H9 (cell line): ENCODE results near the gene PTCHD1. TPM values are rescaled to one million over a fixed set of nuclear protein-coding genes. Genes with fewer than 3 reads are reported as not detected.

ENCODE experiments used
- DNase-seq: peaks from one replicate; pipeline ENCODE4 v3.0.0-alpha.2; 2017
- H2AFZ ChIP-seq: one replicate; pipeline ENCODE4 v1.6.1; 2013; ENCODE audit warnings: mild to moderate bottlenecking, low read length, control low read depth, moderate library complexity
- H2AK5ac ChIP-seq: 2 replicates; pipeline ENCODE4 v1.6.1; 2013; ENCODE audit warnings: low read length, control low read depth, mixed read lengths; ENCODE audit not compliant: insufficient read length
- H2BK120ac ChIP-seq: one replicate; pipeline ENCODE4 v1.6.1; 2013; ENCODE audit warnings: low read depth, mild to moderate bottlenecking, low read length, control low read depth, inconsistent platforms; ENCODE audit not compliant: poor library complexity, severe bottlenecking
- H2BK12ac ChIP-seq: 2 replicates; pipeline ENCODE4 v1.6.1; 2013; ENCODE audit warnings: low read length, control low read depth, mixed read lengths, low read depth; ENCODE audit not compliant: insufficient read length
- H2BK15ac ChIP-seq: 2 replicates; pipeline ENCODE4 v1.6.1; 2013; ENCODE audit warnings: low read depth, low read length, control low read depth
- H2BK20ac ChIP-seq: one replicate; pipeline ENCODE4 v1.6.1; 2013; ENCODE audit warnings: low read depth, mild to moderate bottlenecking, low read length, control low read depth, inconsistent platforms; ENCODE audit not compliant: poor library complexity, severe bottlenecking
- H2BK5ac ChIP-seq: 2 replicates; pipeline ENCODE4 v1.6.1; 2013; ENCODE audit warnings: low read length, control low read depth, mixed read lengths; ENCODE audit not compliant: insufficient read length
- H3K14ac ChIP-seq: 2 replicates; pipeline ENCODE4 v1.6.1; 2013; ENCODE audit warnings: low read length, control low read depth; ENCODE audit not compliant: insufficient read depth
- H3K18ac ChIP-seq: 2 replicates; pipeline ENCODE4 v1.6.1; 2013; ENCODE audit warnings: low read depth, mild to moderate bottlenecking, mixed read lengths, low read length, control low read depth; ENCODE audit not compliant: insufficient read length
- H3K23ac ChIP-seq: 2 replicates; pipeline ENCODE4 v1.6.1; 2013; ENCODE audit warnings: low read length, control low read depth, mixed read lengths, low read depth; ENCODE audit not compliant: insufficient read length
- H3K23me2 ChIP-seq: 2 replicates; pipeline ENCODE4 v1.6.1; 2013; ENCODE audit warnings: low read depth, mild to moderate bottlenecking, mixed read lengths, low read length, control low read depth; ENCODE audit not compliant: insufficient read length, poor library complexity, severe bottlenecking
- H3K27ac ChIP-seq: 2 replicates; pipeline ENCODE4 v1.5.1; 2013; ENCODE audit warnings: low read length, control low read depth, mixed read lengths, low read depth; ENCODE audit not compliant: insufficient read length
- H3K27me3 ChIP-seq: 2 replicates; pipeline ENCODE4 v1.6.1; 2013; ENCODE audit warnings: low read length, control low read depth, inconsistent platforms; ENCODE audit not compliant: insufficient read depth
- H3K4ac ChIP-seq: 2 replicates; pipeline ENCODE4 v1.6.1; 2013; ENCODE audit warnings: low read depth, mild to moderate bottlenecking, control low read depth, inconsistent platforms, low read length, moderate library complexity
- H3K4me1 ChIP-seq: 2 replicates; pipeline ENCODE4 v1.6.1; 2013; ENCODE audit warnings: low read length, control low read depth, inconsistent platforms; ENCODE audit not compliant: insufficient read depth
- H3K4me2 ChIP-seq: 2 replicates; pipeline ENCODE4 v1.6.1; 2013; ENCODE audit warnings: low read length, control low read depth, mixed read lengths; ENCODE audit not compliant: insufficient read length, insufficient read depth
- H3K56ac ChIP-seq: 2 replicates; pipeline ENCODE4 v1.6.1; 2013; ENCODE audit warnings: low read depth, mild to moderate bottlenecking, mixed read lengths, low read length, control low read depth; ENCODE audit not compliant: insufficient read length
- H3K79me1 ChIP-seq: 2 replicates; pipeline ENCODE4 v1.6.1; 2013; ENCODE audit warnings: low read depth, mild to moderate bottlenecking, moderate library complexity, low read length, control low read depth, inconsistent platforms; ENCODE audit not compliant: insufficient read depth, poor library complexity, severe bottlenecking
- H3K79me2 ChIP-seq: 2 replicates; pipeline ENCODE4 v1.6.1; 2013; ENCODE audit warnings: low read length, control low read depth, inconsistent platforms; ENCODE audit not compliant: insufficient read depth
- H3K9ac ChIP-seq: 2 replicates; pipeline ENCODE4 v1.6.1; 2013; ENCODE audit warnings: low read length, control low read depth, mixed read lengths; ENCODE audit not compliant: insufficient read length; ENCODE audit errors: extremely low read depth
- H3K9me3 ChIP-seq: one replicate; pipeline ENCODE4 v1.6.1; 2013; ENCODE audit warnings: low read depth, low read length, inconsistent platforms; ENCODE audit not compliant: control insufficient read depth
- H3T11ph ChIP-seq: one replicate; pipeline ENCODE4 v1.6.1; 2013; ENCODE audit warnings: mild to moderate bottlenecking, low read length, control low read depth, inconsistent platforms
- H4K20me1 ChIP-seq: one replicate; pipeline ENCODE4 v1.6.1; 2013; ENCODE audit not compliant: control insufficient read depth, insufficient read length, insufficient read depth
- H4K5ac ChIP-seq: 2 replicates; pipeline ENCODE4 v1.6.1; 2013; ENCODE audit warnings: low read depth, mild to moderate bottlenecking, mixed read lengths, low read length, control low read depth; ENCODE audit not compliant: insufficient read length
- H4K8ac ChIP-seq: replicated peaks from 2 replicates; pipeline ENCODE4 v1.6.1; 2013; ENCODE audit warnings: low read length, control low read depth, mixed read lengths, low read depth; ENCODE audit not compliant: insufficient read length
- H4K91ac ChIP-seq: 2 replicates; pipeline ENCODE4 v1.6.1; 2013; ENCODE audit warnings: low read depth, mild to moderate bottlenecking, moderate library complexity, mixed read lengths, low read length, control low read depth; ENCODE audit not compliant: insufficient read length
- H3K27ac Mint-ChIP-seq, 3 experiments: 2 replicates in 2 of 3; 3 replicates in 1 of 3; pipeline ENCODE4 v1.8.0; 2020 to 2021; ENCODE audit warnings: mixed read lengths in 3 of 3, mild to moderate bottlenecking in 1 of 3, moderate library complexity in 1 of 3
- H3K27me3 Mint-ChIP-seq: 2 replicates; pipeline ENCODE4 v1.8.0; 2021; ENCODE audit warnings: low read depth, mild to moderate bottlenecking, moderate library complexity, mixed read lengths
- H3K36me3 Mint-ChIP-seq, 3 experiments: 2 replicates in 2 of 3; 3 replicates in 1 of 3; pipeline ENCODE4 v1.8.0; 2020 to 2021; ENCODE audit warnings: low read depth in 3 of 3, mixed read lengths in 3 of 3; ENCODE audit not compliant: insufficient read depth in 1 of 3
- H3K4me1 Mint-ChIP-seq, 2 experiments: 2 replicates each; pipeline ENCODE4 v1.8.0; 2020; ENCODE audit warnings: mixed read lengths in 2 of 2
- H3K4me3 Mint-ChIP-seq, 2 experiments: 2 replicates in 1 of 2; 3 replicates in 1 of 2; pipeline ENCODE4 v1.8.0; 2020 to 2021; ENCODE audit warnings: mild to moderate bottlenecking in 2 of 2, mixed read lengths in 2 of 2, moderate library complexity in 1 of 2
- H3K9me3 Mint-ChIP-seq, 2 experiments: 2 replicates in 1 of 2; 3 replicates in 1 of 2; pipeline ENCODE4 v1.8.0; 2020; ENCODE audit warnings: mild to moderate bottlenecking in 2 of 2, mixed read lengths in 2 of 2, moderate library complexity in 1 of 2
- WGBS: extraction: QIAGEN DNeasy Blood & Tissue Kit; methylation state at CpG from one replicate; pipeline ENCODE4 v1.1.7; 2013; ENCODE audit warnings: missing lambda C conversion rate, low lambda C conversion rate, mixed read lengths; ENCODE audit not compliant: insufficient read length; ENCODE audit errors: extremely low coverage; 5-methylcytosine and 5-hydroxymethylcytosine counted together
- total RNA-seq: library from RNA; stranded (reverse); gene quantifications from 2 replicates; pipeline ENCODE4 v1.2.1, GENCODE V29; 2021
- TF ChIP-seq, protein P1 (sequence below): fragments of 200-600 bp; sonication (generic); conservative IDR thresholded peaks from 3 replicates; pipeline ENCODE4 v1.8.0; 2021; ENCODE audit warnings: antibody characterized with exemption, mild to moderate bottlenecking

The PTCHD1 gene
- total RNA-seq, 1 experiment from 2014 or later = 1.4 TPM

DNA sequence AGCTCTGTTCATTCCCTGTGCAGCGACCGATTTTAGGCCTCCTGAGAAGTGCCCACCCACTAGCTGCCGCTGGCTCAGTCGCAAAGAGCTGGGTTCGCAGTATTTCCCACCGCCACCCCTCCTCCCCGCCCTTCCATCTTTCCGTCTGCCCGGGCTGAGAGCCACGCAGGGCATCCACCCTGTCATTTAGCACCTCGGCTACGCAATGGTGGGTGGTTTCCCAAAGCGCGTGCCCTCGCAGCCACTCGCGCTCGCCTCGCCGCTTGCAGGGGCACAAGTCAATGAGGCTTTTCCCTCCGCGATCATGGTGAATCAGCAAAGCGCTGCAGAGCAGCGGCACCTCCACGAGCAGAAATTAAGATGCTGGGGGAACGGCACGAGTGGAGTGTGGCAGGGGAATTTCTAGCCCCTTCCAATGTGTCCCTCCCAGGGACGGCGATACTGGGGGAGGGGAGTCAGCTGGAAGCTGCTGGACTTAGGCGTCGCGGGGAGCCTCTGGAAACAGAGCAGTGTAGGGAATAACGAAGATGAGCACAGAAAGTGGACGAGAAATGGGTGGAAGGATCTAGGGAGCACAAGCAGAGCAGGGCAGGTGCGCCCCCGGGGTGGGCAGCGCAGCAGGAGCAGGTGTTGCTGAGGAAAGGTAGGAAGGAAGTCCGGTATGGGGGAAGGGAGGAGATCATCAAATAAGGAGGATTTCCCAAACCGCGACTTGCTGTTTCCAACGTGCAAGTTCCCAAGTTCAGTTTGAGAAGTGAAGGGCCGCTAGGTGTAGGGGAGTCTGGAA lies 2.4 kb upstream of the PTCHD1 start:
- H3K14ac ChIP-seq = no peak overlapping the region; the same call in 1 of the 2 replicates
- H2BK15ac ChIP-seq = no peak overlapping the region
- no peaks in the 10 kb centered on the region for H3K9me3 ChIP-seq
- H3K18ac ChIP-seq = no peak overlapping the region
- H2BK20ac ChIP-seq = no peak overlapping the region
- H3K23ac ChIP-seq = no peak overlapping the region
- H3K79me1 ChIP-seq = no peaks in the 10 kb centered on the region
- no peak overlapping the region for H2AK5ac ChIP-seq
- H3K56ac ChIP-seq = no peak overlapping the region
- peaks cover 37% of the 10 kb centered on the region for H3K23me2 ChIP-seq
- peak overlapping the region; percentile 73 to 91 for H3K4me3 Mint-ChIP-seq
- H2BK12ac ChIP-seq = no peak overlapping the region
- no peaks in the 10 kb centered on the region; the same call in 1 of the 2 replicates for H3K4me1 ChIP-seq
- peaks cover 2 to 4% of the 10 kb centered on the region in 2 experiments; a peak in 2 of 5 replicates for H3K9me3 Mint-ChIP-seq
- H2AFZ ChIP-seq = no peak overlapping the region
- H4K20me1 ChIP-seq = no peaks in the 10 kb centered on the region
- H3K9ac ChIP-seq = no peak overlapping the region
- peaks cover 28 to 30% of the 10 kb centered on the region in 2 experiments for H3K4me1 Mint-ChIP-seq
- H2BK5ac ChIP-seq = no peak overlapping the region
- H4K5ac ChIP-seq = no peak overlapping the region
- TF ChIP-seq, protein P1, sequence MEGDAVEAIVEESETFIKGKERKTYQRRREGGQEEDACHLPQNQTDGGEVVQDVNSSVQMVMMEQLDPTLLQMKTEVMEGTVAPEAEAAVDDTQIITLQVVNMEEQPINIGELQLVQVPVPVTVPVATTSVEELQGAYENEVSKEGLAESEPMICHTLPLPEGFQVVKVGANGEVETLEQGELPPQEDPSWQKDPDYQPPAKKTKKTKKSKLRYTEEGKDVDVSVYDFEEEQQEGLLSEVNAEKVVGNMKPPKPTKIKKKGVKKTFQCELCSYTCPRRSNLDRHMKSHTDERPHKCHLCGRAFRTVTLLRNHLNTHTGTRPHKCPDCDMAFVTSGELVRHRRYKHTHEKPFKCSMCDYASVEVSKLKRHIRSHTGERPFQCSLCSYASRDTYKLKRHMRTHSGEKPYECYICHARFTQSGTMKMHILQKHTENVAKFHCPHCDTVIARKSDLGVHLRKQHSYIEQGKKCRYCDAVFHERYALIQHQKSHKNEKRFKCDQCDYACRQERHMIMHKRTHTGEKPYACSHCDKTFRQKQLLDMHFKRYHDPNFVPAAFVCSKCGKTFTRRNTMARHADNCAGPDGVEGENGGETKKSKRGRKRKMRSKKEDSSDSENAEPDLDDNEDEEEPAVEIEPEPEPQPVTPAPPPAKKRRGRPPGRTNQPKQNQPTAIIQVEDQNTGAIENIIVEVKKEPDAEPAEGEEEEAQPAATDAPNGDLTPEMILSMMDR = no peak
- no peak overlapping the region for H4K91ac ChIP-seq
- peak overlapping the region in 1 of 3 experiments; percentile 65; a peak in 2 of 7 replicates for H3K27ac Mint-ChIP-seq
- no peaks in the 10 kb centered on the region for H3K36me3 Mint-ChIP-seq
- H3K27me3 ChIP-seq = peaks cover 7% of the 10 kb centered on the region; the same call in 1 of the 2 replicates
- H3K79me2 ChIP-seq = no peaks in the 10 kb centered on the region
- peak overlapping the region; percentile 98 for H3K4me2 ChIP-seq
- no peak overlapping the region for H3T11ph ChIP-seq
- H3K27me3 Mint-ChIP-seq = peaks cover 68% of the 10 kb centered on the region
- no peak overlapping the region for H3K4ac ChIP-seq
- WGBS = no CpG with 5 or more reads among the region's 42 CpGs
- H4K8ac ChIP-seq = no peak overlapping the region
- DNase-seq = peak; percentile 42
- H2BK120ac ChIP-seq = no peak overlapping the region
- no peak overlapping the region for H3K27ac ChIP-seq
